ENCODE measurements around the gene SLC12A8.

DNA sequence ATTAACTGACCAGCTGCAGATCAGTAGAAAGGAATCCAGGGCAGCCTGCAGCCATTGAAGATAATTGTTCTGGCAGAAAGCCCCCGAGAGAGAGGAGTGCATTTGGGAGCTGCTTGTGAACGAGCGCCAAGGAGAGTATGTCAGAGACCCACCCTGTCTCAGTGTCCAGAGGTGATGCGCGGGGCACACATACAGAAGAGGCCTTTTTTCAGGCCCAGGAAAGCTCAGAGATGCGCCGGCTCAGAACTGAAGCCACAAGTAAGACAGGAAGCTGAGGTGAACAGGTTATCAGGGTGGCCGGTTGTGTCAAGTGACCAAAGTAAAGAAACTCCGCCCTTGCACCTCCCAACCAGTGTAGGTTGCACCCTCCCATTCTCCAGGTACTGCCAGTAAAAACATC lies 96.9 kb downstream of the SLC12A8 start:
- TF ChIP-seq, protein P1, sequence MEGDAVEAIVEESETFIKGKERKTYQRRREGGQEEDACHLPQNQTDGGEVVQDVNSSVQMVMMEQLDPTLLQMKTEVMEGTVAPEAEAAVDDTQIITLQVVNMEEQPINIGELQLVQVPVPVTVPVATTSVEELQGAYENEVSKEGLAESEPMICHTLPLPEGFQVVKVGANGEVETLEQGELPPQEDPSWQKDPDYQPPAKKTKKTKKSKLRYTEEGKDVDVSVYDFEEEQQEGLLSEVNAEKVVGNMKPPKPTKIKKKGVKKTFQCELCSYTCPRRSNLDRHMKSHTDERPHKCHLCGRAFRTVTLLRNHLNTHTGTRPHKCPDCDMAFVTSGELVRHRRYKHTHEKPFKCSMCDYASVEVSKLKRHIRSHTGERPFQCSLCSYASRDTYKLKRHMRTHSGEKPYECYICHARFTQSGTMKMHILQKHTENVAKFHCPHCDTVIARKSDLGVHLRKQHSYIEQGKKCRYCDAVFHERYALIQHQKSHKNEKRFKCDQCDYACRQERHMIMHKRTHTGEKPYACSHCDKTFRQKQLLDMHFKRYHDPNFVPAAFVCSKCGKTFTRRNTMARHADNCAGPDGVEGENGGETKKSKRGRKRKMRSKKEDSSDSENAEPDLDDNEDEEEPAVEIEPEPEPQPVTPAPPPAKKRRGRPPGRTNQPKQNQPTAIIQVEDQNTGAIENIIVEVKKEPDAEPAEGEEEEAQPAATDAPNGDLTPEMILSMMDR (IDR thresholded peaks at IDR 0.05), result no peak
- TF ChIP-seq POLR2A (IDR thresholded peaks at IDR 0.05), result no peak
